Activated T-helper 1 cell treated with Interleukin-2 at 50 U/mL for 16 hours (primary cell): ENCODE results near the gene FGR.

ENCODE experiments used
- DNase-seq: peaks from one replicate; pipeline ENCODE4 v3.0.0-alpha.2; 2020; ENCODE audit warnings: low read depth

FGR gene

GRCh38 chr1:27600498-27601175 is 34.3 kb downstream of the FGR start:
- no peak for DNase-seq

GRCh38 chr1:27599605-27600497 is 35.1 kb downstream of the FGR start:
- DNase-seq = no peak

DNA sequence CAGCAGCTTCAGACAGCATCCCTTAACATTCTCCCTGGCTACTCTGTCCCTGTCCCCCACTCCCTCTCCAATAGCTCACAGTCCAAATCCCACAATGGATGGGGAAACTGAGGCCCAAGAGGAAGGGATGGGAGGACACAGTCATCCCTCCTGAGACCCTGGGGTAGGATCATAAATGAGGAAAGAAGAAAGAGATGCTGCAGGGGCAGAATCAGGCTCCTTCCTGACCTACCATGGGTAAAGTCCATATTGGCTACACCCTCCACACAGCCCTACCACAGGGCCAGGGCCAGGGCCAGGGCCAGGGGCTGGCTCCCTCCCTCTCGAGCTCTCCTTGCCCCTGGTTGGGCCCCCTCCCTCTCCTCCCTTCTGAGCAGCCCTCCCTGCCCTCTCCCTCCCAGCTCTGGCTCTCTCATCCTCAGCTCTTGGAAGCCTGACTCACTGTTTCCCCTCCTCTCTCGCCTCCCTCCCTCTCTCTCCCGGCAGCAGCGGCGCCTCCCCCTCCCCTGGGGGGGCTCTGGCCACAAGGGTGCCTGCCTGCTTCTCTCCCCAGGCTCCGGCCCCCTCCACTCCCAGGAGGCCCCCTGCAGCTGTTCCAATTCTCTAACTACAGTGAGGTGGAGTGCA is 36.0 kb downstream of the FGR start:
- no peak for DNase-seq

- no peak for DNase-seq
Observed at GRCh38 chr1:27598295-27598687, 36.7 kb downstream of the FGR start.

DNA sequence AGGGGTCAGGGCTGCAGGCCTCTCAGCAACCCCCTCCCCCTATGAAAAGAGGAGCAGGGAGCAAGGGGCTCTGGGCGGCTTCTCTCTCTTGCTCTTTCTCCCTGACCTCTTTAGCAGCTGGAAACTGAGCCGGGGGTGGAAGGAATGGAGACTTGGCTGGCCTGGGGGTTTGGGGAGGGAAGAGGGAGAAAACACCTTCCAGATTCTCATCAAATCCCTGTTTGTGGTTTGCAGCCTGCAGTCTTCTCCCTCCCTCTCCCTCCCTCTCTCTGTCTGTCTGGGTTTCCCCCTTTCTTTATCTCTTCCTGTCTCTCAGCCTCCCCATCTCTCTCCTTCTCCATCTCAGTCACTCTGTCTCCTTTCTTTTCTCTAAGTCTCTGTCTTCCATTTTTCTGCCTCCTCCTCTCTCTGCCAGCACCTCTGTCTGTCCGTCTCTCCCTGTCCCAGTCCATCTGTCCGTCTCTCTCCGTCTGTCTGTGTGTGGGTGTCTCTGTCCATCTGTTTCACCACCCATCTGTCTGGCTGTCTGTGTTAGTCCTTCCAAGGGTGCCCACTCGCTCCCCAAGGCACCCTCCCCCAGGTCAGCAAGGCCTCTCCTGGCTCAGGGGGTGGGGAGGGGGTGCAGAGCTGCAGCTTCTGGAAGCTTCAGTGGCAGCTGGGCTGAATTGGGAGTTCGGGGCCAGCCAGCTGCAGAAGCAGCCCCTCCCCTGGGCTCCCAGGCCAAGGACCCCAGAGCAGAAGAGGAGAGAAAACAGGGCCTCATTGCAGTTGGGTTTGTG is 37.3 kb downstream of the FGR start:
- no peak for DNase-seq

- no peak for DNase-seq
Observed at GRCh38 chr1:27596986-27597385, 38.0 kb downstream of the FGR start.

DNA sequence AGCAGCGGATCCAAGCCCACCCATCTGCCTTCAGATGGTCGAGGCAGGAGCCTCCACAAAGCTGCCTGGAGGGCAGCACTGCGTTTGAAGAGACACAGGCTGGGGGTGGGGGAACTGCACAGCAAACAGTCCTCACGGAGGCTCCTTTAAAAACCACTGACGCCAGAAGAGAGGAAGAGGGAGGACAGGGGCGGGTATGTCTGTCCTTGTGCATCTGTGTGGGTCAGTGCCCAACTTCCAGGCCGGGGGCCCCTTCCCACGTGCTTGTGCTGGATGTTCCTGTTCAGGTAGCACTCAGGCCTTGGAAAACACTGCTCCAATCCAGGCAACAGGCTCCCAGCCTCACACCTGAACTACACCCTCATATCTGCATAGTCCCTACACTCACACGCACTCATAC is 38.7 kb downstream of the FGR start:
- no peak for DNase-seq

- no peak for DNase-seq
Observed at GRCh38 chr1:27595597-27595996, 39.4 kb downstream of the FGR start.

GRCh38 chr1:27594564-27595510 is 40.1 kb downstream of the FGR start:
- DNase-seq = no peak

DNA sequence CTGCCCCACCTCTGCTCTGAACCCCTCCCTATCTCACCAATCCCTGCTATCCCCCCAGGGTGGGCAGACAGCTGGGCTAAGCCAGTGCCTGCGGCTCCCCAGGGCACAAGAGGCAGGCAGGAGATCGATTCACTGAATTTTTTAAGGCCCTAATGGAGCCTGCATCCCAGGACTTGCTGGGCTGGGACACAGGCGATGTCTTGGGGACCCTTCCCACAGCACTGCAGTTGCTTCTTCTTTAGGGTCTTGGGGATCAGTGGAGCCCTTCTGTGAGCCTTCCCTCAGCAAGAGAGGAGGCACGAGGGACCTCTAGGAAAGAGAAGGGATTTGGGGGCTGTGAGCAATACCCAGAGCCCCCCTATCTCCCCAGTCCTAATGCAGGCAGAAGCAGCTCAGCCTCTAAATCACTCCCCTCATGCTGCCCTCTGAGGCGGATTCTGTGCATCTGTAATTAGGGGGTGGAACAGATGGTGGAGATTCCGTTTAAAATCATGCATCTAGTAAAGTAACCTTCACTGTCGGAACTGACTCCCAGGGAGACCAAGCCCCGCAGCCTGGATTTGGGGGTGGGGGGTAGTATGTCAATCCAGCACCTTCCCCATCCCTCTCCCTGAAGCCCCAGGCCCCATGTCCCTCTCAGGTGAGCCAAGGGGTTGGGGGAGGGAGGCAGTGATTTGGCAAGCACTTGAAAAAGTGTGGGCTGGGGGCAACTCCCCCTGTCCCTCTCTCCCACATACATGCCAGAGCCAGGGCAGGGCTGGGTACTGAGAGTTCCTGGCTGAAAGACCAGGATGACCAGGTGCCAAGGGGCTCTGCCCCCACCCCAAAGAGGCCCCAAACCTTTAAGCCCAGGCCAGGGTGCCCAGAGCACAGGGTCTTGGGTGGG is 41.1 kb downstream of the FGR start:
- no peak for DNase-seq

GRCh38 chr1:27592931-27593677 is 41.9 kb downstream of the FGR start:
- DNase-seq = no peak

- no peak for DNase-seq
Observed at GRCh38 chr1:27592232-27592930, 42.6 kb downstream of the FGR start.

GRCh38 chr1:27591622-27592021 is 43.4 kb downstream of the FGR start:
- no peak for DNase-seq

DNA sequence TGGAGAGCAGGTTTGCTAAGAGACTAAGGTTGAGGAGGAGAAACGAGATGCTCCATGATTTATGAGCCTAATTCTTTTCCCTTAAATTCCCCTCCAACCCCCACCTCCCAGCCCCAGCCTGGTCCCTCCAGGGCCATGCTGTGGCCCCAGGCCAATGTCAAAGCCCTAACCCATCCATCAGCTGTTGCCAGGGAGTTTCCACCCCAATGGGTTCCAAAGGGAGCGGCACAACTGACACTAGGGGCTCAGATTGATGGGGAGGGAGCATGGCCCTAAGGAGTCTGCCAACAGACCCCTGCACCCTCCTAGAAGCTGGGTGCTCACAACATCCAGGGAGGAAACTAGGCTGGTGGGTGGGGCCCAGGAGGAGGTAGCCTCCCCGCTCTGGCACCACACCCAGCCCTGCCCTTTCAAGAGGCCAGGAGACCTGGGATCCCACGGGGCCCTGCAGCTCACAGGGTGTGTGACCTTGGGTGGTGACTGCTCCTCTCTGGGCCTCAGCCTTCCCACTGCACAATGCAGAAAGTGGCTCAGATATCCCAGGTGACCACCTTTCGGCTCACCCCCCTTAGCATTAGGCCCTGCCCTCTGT is 44.0 kb downstream of the FGR start:
- DNase-seq = no peak

DNA sequence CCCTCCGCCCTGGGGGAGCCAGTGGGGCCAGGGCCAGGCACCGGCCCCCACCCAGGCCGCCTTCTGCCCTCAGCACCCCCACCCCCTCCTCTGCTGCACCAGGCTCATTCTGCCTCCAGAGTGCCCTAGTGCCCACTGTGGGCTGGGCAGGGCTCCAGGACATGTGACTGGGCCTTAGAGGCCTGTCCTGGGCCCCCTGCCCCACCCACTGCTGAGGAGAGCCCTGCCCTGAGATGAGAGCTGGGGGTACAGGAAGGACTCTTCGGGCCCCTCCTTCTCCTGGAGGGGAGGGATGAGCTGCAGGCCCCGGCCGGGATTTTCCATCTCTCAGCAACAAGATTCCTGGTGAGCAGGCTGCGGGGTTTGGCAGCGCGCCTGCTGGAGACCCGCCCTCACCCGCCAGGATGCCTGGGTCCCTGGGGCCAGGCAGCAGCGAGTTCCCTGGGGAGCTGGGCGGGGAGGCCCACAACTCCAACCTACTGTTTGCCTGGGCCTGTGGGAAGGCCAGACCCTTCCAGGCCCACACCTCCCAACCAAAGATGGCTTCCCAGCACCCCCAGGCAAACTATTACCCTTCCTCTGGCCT is 45.1 kb downstream of the FGR start:
- no peak for DNase-seq

GRCh38 chr1:27589441-27589840 is 45.5 kb downstream of the FGR start:
- DNase-seq = no peak

GRCh38 chr1:27588256-27589232 is 46.4 kb downstream of the FGR start:
- no peak for DNase-seq
